Esophagus squamous epithelium (tissue), 5 donors: Measurements from ENCODE around the gene CDK5RAP2. TPM values are rescaled to one million over a fixed set of nuclear protein-coding genes. Genes with fewer than 3 reads are reported as not detected.

ENCODE experiments used
- DNase-seq: peaks from one replicate; lab custom pipeline; 2025; lab: John Stamatoyannopoulos, UW
- H3K27ac ChIP-seq, 4 donors: fragments of 200-600 bp; sonication (generic); one replicate each; pipeline ENCODE4 v1.5.1; 2016 to 2019; ENCODE audit warnings: mild to moderate bottlenecking in 1 of 4
- H3K27me3 ChIP-seq, 4 donors: fragments of 200-600 bp; sonication (generic); 1 replicate in 3 of 4; 2 replicates in 1 of 4; pipeline versions ENCODE4 v1.5.1 to v1.6.0; 2017 to 2021; ENCODE audit warnings: antibody characterized with exemption in 1 of 4
- H3K36me3 ChIP-seq, 3 donors: fragments of 200-600 bp; sonication (generic); one replicate each; pipeline ENCODE4 v1.5.1; 2016 to 2019
- H3K4me1 ChIP-seq, 3 donors: fragments of 200-600 bp; sonication (generic); one replicate each; pipeline ENCODE4 v1.5.1; 2017 to 2019
- H3K4me3 ChIP-seq, 4 donors: fragments of 200-600 bp; sonication (generic); 1 replicate in 3 of 4; 2 replicates in 1 of 4; pipeline ENCODE4 v1.5.1; 2016 to 2019; ENCODE audit warnings: mild to moderate bottlenecking in 2 of 4, moderate library complexity in 1 of 4
- H3K9me3 ChIP-seq, 3 donors: fragments of 200-600 bp; sonication (generic); one replicate each; pipeline ENCODE4 v1.5.1; 2016 to 2019
- POLR2A ChIP-seq, 4 donors: fragments of 450-650 bp; IDR thresholded peaks; one replicate each; pipeline ENCODE4 v1.6.1; 2017; ENCODE audit warnings: antibody characterized with exemption in 4 of 4, mild to moderate bottlenecking in 4 of 4, moderate library complexity in 3 of 4
- WGBS, 2 donors: methylation state at CpG; one replicate each; pipeline ENCODE4 v1.1.5; 2018; 5-methylcytosine and 5-hydroxymethylcytosine counted together
- intact Hi-C: fragments of 100-400 bp; cut with DNase I; formaldehyde crosslinking; loops from one replicate; pipeline ENCODE4 v1.15.0; 2022
- total RNA-seq, 4 donors: library from RNA; depleted of rRNA; stranded (reverse); fragments of >200 nt; gene quantifications; one replicate each; pipeline ENCODE4 v1.1.0, GENCODE V29; 2016
- TF ChIP-seq, protein P1 (sequence below), 6 experiments: fragments of 450-650 bp in 4 of 6; fragments of 200-600 bp in 2 of 6; sonication (generic) in 2 of 6; IDR thresholded peaks; one replicate each; pipeline ENCODE4 v1.5.1; 2016 to 2019; ENCODE audit warnings: antibody characterized with exemption in 6 of 6, mild to moderate bottlenecking in 4 of 6, moderate library complexity in 4 of 6
- donor health status: DM: yes; HTN: yes; CAD: no.

CDK5RAP2 gene
- total RNA-seq, 4 donors from 2014 or later, result 23.2 to 41.2 (median 33.8) TPM

GRCh38 chr9:120375316-120375715 is 204.7 kb downstream of the CDK5RAP2 start:
- Histone ChIP-seq H3K4me1 (no peaks in the 10 kb centered on the region), H3K36me3 (no peaks in the 10 kb centered on the region), H3K9me3 (peaks cover 0 to 13% (median 4%) of the 10 kb centered on the region in 3 donors), H3K27me3 (no peaks in the 10 kb centered on the region), H3K27ac (no peak overlapping the region), H3K4me3 (no peak overlapping the region)
- 80 to 100% methylated on average over 1 to 3 of the region's 4 CpGs for WGBS, 2 donors
- intact Hi-C loops, result no loop called here
- no peak for DNase-seq
- no peak for TF ChIP-seq POLR2A (IDR thresholded peaks at IDR 0.05)
- TF ChIP-seq, protein P1, sequence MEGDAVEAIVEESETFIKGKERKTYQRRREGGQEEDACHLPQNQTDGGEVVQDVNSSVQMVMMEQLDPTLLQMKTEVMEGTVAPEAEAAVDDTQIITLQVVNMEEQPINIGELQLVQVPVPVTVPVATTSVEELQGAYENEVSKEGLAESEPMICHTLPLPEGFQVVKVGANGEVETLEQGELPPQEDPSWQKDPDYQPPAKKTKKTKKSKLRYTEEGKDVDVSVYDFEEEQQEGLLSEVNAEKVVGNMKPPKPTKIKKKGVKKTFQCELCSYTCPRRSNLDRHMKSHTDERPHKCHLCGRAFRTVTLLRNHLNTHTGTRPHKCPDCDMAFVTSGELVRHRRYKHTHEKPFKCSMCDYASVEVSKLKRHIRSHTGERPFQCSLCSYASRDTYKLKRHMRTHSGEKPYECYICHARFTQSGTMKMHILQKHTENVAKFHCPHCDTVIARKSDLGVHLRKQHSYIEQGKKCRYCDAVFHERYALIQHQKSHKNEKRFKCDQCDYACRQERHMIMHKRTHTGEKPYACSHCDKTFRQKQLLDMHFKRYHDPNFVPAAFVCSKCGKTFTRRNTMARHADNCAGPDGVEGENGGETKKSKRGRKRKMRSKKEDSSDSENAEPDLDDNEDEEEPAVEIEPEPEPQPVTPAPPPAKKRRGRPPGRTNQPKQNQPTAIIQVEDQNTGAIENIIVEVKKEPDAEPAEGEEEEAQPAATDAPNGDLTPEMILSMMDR (IDR thresholded peaks at IDR 0.05), result no peak

GRCh38 chr9:120374817-120375216 is 205.2 kb downstream of the CDK5RAP2 start:
- no peaks in the 10 kb centered on the region for H3K4me1 ChIP-seq
- DNase-seq, result no peak
- no peak for TF ChIP-seq POLR2A (IDR thresholded peaks at IDR 0.05)
- TF ChIP-seq, protein P1 (IDR thresholded peaks at IDR 0.05), result no peak
- intact Hi-C loops, result no loop called here
- H3K9me3 ChIP-seq, result peaks cover 0 to 11% (median 4%) of the 10 kb centered on the region in 3 donors
- H3K27ac ChIP-seq, result no peak overlapping the region
- WGBS, 2 donors, result 90% methylated on average over 14 of the region's 14 CpGs
- H3K27me3 ChIP-seq, result no peaks in the 10 kb centered on the region
- H3K36me3 ChIP-seq, result no peaks in the 10 kb centered on the region
- H3K4me3 ChIP-seq, result no peak overlapping the region

- H3K27ac ChIP-seq, result no peak overlapping the region
- no peak for DNase-seq
- no peaks in the 10 kb centered on the region for H3K36me3 ChIP-seq
- no peak for TF ChIP-seq POLR2A (IDR thresholded peaks at IDR 0.05)
- TF ChIP-seq, protein P1 (IDR thresholded peaks at IDR 0.05), result no peak
- no peaks in the 10 kb centered on the region for H3K4me1 ChIP-seq
- no peaks in the 10 kb centered on the region for H3K27me3 ChIP-seq
- peaks cover 0 to 5% (median 0%) of the 10 kb centered on the region in 3 donors for H3K9me3 ChIP-seq
- no peak overlapping the region for H3K4me3 ChIP-seq
- 89 to 100% methylated on average over 1 of the region's 1 CpG for WGBS, 2 donors
- intact Hi-C loops, result no loop called here
Measured at GRCh38 chr9:120374239-120374638, 205.7 kb downstream of the CDK5RAP2 start.

DNA sequence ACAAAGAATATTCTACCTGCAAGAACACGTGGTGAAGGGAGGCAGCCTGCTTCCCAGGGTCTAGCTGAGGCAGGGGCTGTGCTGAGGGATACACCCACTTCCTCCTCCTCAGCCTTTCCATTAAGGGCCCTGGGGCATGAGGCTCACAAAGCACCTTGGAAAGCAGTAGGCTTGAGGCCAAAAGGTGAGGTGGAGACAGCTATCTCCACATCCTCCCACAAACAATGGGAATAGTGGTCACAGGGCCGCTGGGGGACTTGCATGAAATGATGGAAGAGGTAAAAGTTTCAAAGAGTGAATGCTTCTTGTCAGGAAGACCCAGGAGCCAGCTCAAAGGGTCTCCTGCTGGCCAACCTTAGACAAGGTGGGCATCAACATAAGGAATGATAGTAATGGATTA is 207.9 kb downstream of the CDK5RAP2 start:
- intact Hi-C loops, result no loop called here
- Histone ChIP-seq H3K27me3 (no peaks in the 10 kb centered on the region), H3K4me1 (no peaks in the 10 kb centered on the region), H3K27ac (no peak overlapping the region), H3K4me3 (no peak overlapping the region), H3K36me3 (no peaks in the 10 kb centered on the region), H3K9me3 (no peaks in the 10 kb centered on the region)
- DNase-seq, result no peak
- TF ChIP-seq, protein P1 (IDR thresholded peaks at IDR 0.05), result no peak
- TF ChIP-seq POLR2A (IDR thresholded peaks at IDR 0.05), result no peak
- WGBS, 2 donors, result 46 to 55% methylated on average over 2 of the region's 2 CpGs

- DNase-seq, result no peak
- no peaks in the 10 kb centered on the region for H3K4me1 ChIP-seq
- 42 to 59% methylated on average over 3 of the region's 3 CpGs for WGBS, 2 donors
- intact Hi-C loops, result no loop called here
- H3K4me3 ChIP-seq, result no peak overlapping the region
- H3K27ac ChIP-seq, result no peak overlapping the region
- H3K27me3 ChIP-seq, result no peaks in the 10 kb centered on the region
- no peaks in the 10 kb centered on the region for H3K36me3 ChIP-seq
- TF ChIP-seq, protein P1 (IDR thresholded peaks at IDR 0.05), result no peak
- TF ChIP-seq POLR2A (IDR thresholded peaks at IDR 0.05), result no peak
- H3K9me3 ChIP-seq, result no peaks in the 10 kb centered on the region
Measured at GRCh38 chr9:120369608-120370220, 210.3 kb downstream of the CDK5RAP2 start.
